B cell (primary cell): ENCODE results near the gene SPECC1.

Source experiments
- EZH2 ChIP-seq: IDR thresholded peaks from 2 replicates; pipeline ENCODE4 v1.6.1; 2012; ENCODE audit warnings: borderline replicate concordance, low read depth, mild to moderate bottlenecking, moderate library complexity, low read length; ENCODE audit not compliant: insufficient read depth, poor library complexity, severe bottlenecking
- TF ChIP-seq, protein P1 (sequence below): fragments of 200-600 bp; IDR thresholded peaks from one replicate; pipeline ENCODE4 v1.8.0; 2022; ENCODE audit warnings: antibody characterized with exemption, mild to moderate bottlenecking

GRCh38 chr17:20230924-20231323 is 221.8 kb downstream of the SPECC1 start:
- TF ChIP-seq, protein P1, sequence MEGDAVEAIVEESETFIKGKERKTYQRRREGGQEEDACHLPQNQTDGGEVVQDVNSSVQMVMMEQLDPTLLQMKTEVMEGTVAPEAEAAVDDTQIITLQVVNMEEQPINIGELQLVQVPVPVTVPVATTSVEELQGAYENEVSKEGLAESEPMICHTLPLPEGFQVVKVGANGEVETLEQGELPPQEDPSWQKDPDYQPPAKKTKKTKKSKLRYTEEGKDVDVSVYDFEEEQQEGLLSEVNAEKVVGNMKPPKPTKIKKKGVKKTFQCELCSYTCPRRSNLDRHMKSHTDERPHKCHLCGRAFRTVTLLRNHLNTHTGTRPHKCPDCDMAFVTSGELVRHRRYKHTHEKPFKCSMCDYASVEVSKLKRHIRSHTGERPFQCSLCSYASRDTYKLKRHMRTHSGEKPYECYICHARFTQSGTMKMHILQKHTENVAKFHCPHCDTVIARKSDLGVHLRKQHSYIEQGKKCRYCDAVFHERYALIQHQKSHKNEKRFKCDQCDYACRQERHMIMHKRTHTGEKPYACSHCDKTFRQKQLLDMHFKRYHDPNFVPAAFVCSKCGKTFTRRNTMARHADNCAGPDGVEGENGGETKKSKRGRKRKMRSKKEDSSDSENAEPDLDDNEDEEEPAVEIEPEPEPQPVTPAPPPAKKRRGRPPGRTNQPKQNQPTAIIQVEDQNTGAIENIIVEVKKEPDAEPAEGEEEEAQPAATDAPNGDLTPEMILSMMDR = no peak
- TF ChIP-seq EZH2 = no peak
